Tibial nerve (tissue), 4 donors: ENCODE results near the gene SS18. TPM values are rescaled to one million over a fixed set of nuclear protein-coding genes. Genes with fewer than 3 reads are reported as not detected.

ENCODE experiments used
- total RNA-seq, 4 donors: library from RNA; depleted of rRNA; stranded (reverse); fragments of >200 nt; gene quantifications; one replicate each; pipeline ENCODE4 v1.1.0, GENCODE V29; 2016

The SS18 gene
- total RNA-seq, 4 donors from 2014 or later, result 104 to 189 (median 125) TPM

Other genes starting within 250 kb of the SS18 start
- gene PSMA8, start 43.3 kb upstream of the SS18 start, total RNA-seq, result not detected
- gene TAF4B, start 135.8 kb upstream of the SS18 start, total RNA-seq, result 10 to 100 TPM; 13.7 to 25.5 (median 17.2) TPM